Stimulated activated CD8-positive, alpha-beta memory T cell treated with anti-CD3 and anti-CD28 coated beads, Interleukin-2, amount 100 ng/mL, for 48 hours (primary cell): ENCODE measurements around the gene C19orf47.
"Not testable (repeated sequence)": the region's sequence is repeated elsewhere in the genome, so short reads cannot be mapped to it uniquely, and the experiment has no call there.

ENCODE experiments used
- DNase-seq, 2 donors: peaks; one replicate each; pipeline ENCODE4 v3.0.0-alpha.2; 2020; ENCODE audit warnings: low read depth in 2 of 2

Gene C19orf47

GRCh38 chr19:40376286-40376862 lies 28.2 kb upstream of the C19orf47 start:
- DNase-seq: no peak

GRCh38 chr19:40374084-40374483 lies 25.9 kb upstream of the C19orf47 start:
- DNase-seq: no peak

DNA sequence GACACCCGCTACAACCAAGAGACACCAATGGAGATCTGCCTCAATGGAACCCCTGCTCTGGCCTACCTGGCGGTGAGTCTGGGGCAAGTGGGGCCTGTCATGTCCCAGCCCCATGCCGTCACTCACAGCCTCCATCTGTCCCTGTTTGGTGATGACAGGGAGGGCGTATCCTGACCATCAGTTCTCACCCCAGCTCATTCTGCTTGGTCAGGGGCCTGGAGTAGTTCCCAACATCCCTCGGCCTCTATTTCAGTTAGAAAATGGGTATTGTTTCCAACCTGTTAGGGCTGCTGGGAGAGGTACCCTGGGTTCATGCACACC lies 23.6 kb upstream of the C19orf47 start:
- no peak for DNase-seq

- no peak for DNase-seq
Measured at GRCh38 chr19:40370997-40371801, 23.0 kb upstream of the C19orf47 start.

GRCh38 chr19:40370253-40370652 lies 22.1 kb upstream of the C19orf47 start:
- not testable (repeated sequence) for DNase-seq

- no peak for DNase-seq
Measured at GRCh38 chr19:40369797-40370196, 21.6 kb upstream of the C19orf47 start.

- no peak for DNase-seq
Measured at GRCh38 chr19:40367577-40368434, 19.6 kb upstream of the C19orf47 start.

- no peak for DNase-seq
Measured at GRCh38 chr19:40366697-40367561, 18.7 kb upstream of the C19orf47 start.

DNA sequence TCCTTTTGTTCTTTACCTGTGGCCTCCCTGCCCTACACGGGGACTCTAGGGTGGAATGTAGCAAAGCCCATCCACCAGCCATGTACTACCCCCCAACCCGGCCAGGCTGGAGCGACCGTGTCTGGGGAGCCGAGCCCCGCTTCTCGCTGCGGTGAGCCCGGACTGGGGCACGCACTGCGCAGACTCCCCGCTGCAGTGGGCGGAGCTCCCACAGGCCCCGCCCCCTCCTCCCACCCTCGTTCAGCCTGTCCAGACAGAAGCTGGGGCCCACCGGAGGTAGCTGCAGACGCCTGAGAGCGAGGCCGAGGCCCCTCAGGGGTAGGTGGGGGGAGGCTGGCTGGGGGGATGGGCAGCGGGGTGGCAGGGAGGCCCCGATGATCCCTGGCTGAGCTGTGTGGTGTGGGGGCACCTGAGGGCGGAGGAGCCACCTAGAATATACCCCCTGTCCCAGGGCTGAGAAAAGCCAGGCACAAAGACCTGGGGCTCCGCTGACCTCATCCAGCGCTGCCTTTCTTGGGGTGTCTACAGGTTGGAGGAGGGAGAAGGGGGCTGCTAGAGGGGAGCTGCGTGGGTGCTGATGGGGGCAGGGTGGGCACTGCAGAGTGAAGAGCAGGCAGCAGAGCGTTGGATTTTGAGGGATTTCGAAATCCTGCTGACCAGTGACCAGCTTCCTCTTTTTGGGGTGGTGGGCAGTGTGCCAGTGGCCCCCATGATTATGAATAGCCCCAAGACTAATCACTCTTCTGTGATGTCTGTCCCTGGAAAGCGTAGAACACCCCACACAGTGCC lies 17.6 kb upstream of the C19orf47 start:
- peak; percentile 50 to 64 for DNase-seq

DNA sequence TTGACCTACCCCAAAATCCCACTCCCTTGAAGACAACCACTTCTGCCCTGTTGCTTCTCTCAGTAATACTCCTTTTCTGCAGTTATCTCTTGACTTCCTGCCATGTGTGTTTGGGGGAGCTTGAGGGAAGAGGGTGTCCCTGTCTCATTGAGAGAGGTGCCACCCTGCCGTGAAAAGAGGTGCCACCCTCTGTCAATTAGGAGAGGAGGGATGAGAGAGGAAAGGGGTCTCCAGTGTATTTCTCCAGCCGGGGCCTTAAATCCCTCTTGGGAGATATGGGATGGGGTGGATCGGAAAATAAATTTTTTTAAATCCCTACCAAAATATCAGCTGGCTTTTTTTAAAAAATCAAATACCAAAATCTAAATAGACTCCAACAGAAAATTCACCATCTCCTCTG lies 16.8 kb upstream of the C19orf47 start:
- DNase-seq: no peak

DNA sequence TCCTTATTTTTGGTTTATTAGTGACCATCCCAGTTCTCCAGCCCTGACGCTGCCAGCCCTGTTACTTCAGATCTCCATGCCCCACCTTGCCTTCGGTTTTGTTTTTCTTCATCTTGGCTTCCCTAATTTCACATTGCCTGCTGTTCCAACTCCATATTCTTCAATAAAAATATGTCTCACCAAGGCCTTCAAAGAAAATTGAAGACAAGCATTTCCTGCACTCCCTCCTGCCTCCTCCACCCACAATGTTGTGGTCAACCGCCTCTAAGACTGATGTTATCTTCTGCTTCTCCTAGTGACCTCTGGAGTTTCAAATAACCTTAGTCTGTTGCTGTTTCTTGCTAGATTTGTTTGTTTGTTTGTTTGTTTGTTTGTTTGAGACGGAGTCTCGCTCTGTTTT lies 14.9 kb upstream of the C19orf47 start:
- no peak for DNase-seq

DNA sequence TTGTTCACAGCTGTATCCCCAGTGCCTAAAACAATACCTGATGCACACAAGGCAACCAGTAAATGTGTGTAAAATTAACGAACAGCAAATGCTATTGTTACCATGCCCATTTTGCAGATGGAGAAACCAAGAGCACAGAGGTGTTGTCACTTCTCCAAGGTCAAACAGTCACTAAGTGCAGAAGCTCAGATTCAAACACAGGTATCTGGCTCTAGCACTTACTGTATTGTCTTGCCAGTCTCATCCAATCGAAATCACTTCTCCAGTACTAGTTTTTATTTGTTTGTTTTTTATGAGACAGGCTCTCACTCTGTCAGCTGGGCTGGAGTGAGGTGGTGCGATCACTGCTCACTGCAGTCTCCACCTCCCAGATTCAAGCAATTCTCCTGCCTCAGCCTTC lies 14.0 kb upstream of the C19orf47 start:
- no peak for DNase-seq

- no peak for DNase-seq
Measured at GRCh38 chr19:40360708-40361241, 12.6 kb upstream of the C19orf47 start.

- no peak for DNase-seq
Measured at GRCh38 chr19:40360020-40360707, 12.0 kb upstream of the C19orf47 start.

DNA sequence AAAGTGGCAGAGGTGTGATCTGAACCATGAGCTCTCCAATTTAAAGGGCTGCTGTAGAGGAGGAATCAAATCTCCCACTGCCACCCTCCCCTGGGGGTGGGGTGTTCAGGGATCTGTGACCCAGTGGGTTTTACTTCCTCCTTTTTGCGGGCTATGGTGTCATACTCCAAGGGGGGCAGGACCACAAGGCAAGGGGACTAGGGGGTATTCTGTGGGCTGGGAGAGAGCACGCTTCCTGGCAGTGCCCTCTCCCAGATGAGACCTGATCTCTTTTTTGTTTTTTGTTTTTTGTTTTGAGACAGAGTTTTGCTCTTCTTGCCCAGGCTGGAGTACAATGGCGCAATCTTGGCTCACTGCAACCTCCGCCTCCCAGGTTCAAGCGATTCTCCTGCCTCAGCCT lies 10.6 kb upstream of the C19orf47 start:
- no peak for DNase-seq

DNA sequence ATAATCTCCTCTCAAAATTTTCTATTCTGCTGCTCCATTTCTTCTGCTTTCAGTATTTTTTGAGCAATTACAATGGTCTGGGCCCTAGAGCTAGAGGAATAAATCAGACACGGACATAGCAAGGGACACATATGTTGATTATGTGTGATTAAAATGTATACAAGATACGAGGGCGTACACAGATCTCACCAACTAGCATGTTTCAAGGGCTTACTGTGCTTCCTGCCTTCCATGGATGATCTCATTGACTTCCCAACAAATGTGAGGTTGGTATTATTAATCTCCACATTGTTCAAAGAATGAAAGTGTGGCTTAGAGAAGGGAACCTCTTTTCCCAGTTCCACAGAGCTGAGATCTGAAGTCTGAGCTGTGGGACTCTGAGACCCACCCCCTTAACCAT lies 9.4 kb upstream of the C19orf47 start:
- DNase-seq: no peak

DNA sequence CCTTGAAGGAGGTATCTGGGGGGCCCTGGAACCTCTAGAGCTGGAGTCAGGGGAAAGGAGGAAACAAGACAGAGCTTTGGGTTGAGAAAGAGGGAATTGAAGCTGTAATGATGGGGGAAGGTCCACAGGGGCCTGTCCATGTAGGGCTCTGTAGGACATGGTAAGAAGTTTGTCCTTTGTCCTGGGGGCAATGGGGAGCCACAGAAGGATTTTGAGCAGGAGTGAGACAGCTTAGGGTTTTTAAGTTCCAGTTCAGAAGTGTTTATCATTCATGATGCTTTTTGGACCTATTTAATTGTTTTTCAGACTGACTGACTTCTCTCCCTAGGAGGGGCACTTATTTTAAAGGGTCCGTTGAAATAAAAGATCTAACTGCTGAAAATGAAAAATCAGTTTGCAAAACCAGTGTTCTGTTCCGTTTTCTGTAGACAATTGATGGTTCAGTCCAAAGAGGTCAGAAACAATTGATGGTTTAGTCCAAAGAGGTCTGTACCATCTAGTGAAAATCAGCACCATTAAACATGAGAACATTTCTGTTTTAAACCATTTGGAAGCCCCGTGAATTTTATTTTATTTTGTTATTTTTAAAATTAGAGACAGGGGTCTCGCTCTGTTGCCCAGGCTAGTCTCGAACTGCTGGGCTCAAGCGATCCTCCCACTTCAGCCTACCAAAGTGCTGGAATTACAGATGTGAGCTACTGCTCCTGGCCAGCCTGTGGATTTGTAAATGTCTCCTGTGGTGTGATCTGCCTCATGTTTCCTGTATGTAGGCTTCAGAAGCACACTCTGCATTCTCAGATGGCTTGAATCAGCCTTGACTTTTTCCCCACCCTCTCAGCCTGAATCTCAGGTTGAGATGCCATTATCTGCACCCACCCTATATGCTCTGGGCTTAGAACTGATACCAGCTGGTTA lies 8.7 kb upstream of the C19orf47 start:
- DNase-seq: no peak

DNA sequence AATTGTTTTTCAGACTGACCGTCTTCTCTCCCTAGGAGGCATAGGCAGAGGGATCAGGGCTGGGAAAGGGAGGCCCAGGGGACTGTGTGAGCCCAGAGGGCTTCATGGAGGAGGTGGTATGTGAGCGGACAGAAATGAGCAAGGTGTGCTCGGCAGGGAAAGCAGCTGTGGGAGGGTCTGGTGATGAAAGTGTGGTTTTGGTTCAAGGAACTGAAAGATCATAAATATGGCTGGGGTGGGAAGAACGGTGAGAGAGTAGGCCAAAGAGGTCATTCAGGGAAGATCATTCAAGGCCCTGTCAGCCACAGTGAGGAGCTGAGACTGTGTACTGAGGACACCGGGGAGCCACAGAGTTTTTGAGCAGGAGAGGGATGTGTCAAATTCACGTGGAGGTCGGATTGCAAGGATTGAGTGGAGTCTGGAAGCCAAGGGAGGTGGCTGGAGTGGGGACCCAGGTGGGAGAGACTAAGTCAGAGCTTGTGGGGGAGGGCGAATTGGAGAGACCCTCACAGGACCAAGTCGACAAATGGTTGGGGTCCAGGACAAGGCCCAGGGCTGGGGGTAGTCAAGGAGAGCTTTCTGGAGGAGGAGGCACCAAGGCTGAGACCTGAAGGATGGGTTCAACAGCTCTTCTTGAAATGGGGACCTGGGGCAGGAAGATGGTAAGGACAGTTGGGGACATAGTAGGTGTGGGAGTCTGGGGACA lies 7.9 kb upstream of the C19orf47 start:
- DNase-seq: no peak
